GM15510 (cell line): ENCODE measurements around the gene IMPA2.

ENCODE experiments used
- POLR2A ChIP-seq: IDR thresholded peaks from 3 replicates; pipeline ENCODE4 v1.6.1; 2011; ENCODE audit warnings: borderline replicate concordance; ENCODE audit not compliant: insufficient read length; ENCODE audit errors: extremely low read depth

IMPA2 gene

DNA sequence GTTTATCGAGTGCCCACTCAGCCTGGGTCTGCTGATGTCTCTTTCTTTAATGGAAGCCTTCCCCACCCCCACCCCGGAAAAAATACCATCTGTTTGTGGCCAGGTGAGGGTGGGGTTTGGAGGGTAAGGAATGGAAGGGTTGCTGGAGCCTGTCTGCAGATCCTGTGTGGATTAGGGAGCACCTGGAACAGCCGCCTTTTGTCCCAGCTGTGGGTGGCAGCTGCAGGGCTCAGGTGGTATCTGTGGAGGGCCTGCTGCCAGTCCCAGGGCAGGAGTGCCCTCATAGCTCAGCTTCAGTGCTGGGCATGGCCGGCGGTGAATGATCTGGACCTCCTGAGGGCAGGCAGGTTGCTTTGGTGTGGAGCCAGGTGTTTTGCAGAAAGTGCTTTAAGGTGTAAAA is 45.3 kb downstream of the IMPA2 start:
- no peak for TF ChIP-seq POLR2A

DNA sequence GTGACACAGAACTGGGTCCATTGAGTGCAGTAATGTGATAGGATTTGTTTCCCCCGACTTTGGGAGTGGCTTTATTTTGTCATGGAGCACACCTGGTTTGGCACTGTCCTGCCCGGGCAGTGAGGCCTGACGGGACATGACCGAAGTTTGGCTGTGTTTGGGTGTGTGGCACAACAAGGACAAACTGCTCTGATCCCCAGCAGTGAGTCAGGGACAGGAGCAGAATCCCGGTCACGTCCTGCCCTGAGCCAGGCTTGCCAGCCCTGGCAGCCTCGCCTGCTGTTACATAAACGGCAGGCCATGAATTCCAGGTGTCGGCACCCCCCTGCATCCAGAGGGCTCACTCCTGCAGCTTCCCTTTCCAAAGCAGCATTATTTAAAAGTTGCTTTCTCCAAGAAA is 45.7 kb downstream of the IMPA2 start:
- no peak for TF ChIP-seq POLR2A

DNA sequence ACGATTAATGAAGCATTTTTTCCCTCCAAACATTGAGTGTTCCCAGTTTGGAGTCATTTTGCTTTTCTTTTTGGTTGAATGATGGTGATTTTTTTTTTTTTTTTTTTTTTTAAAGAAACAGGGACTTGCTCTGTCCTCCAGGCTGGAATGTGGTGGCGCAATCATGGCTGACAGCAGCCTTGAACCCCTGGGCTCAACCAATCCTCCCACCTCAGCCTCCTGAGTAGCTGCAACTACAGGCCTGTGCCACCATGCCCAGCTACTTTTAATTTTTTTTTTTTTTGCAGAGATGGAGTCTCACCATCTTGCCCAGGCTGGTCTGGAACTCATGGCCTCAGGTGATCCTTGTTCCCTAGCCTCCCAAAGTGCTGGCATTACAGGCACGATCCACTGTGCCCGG is 46.2 kb downstream of the IMPA2 start:
- TF ChIP-seq POLR2A, result no peak

DNA sequence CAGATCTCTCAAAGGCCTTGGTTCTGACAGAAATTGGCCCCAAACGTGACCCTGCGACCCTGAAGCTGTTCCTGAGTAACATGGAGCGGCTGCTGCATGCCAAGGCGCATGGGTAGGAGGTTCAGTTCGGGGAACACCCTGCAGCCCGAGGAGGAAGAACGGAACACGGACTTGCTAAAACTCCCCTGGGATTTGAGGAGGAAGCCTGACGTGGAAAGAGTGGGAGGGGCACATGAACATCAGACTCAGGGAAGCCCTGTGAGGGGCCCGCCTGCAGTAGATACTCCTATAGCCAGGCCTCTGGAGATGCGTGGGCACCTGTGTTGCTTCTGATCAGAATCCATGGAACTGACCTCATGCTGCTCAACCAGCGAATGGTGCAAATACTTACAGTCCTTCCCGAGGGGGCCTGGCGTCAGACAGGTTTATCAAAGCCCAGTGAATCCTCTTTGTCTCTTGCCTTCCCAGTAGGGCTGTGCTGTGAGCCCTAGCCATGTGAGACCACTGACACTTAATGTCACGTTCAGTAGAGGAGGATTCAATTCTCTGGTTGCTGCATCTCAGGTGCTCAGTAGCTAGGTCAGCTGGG is 46.8 kb downstream of the IMPA2 start:
- TF ChIP-seq POLR2A, result no peak

DNA sequence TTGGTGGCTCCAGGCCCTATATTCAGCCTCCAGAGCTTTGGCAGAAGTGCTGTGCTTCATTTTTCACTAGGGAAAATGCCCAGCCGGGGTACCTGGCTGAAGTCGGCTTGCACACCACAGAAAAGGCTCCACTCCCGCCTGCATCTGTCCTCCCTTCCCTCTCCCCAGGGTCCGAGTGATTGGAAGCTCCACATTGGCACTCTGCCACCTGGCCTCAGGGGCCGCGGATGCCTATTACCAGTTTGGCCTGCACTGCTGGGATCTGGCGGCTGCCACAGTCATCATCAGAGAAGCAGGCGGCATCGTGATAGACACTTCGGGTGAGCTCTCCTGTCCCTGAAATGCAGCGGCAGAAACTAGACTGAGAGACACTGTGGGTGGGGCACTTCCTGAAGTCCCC is 47.4 kb downstream of the IMPA2 start:
- TF ChIP-seq POLR2A, result no peak

DNA sequence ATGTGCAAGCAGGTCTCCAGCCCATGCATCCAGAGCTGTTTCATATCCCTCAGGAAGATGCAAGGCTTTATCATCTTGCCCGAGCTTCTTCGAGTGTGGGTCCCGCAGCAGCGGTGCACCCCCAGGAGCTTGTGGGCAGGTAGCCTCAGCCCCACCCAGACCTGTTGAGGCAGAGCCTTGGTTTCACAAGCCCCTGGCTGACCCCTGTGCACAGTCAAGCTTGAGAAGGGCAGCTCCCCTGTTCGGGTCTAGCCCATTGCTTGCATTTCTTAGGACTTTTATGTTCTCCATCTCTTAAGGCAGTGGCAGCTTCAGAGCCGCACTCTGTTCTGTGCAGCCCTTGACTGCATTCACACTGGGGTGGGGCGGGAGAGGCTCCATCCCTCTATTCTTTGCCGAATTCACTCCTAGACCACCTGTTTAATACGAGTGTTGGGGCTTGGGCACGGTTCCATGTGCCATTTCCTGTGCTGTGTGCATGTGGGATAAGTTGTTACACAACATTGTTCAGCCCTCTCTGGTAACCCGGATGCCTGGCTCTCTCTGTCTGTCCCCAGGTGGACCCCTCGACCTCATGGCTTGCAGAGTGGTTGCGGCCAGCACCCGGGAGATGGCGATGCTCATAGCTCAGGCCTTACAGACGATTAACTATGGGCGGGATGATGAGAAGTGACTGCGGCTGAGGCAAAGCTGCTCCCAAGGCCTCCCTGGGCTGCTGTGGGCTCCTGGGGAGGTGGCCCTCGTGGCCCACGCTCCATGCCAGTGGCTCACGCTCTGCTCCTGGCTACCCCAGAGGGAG is 48.7 kb downstream of the IMPA2 start:
- TF ChIP-seq POLR2A, result no peak

DNA sequence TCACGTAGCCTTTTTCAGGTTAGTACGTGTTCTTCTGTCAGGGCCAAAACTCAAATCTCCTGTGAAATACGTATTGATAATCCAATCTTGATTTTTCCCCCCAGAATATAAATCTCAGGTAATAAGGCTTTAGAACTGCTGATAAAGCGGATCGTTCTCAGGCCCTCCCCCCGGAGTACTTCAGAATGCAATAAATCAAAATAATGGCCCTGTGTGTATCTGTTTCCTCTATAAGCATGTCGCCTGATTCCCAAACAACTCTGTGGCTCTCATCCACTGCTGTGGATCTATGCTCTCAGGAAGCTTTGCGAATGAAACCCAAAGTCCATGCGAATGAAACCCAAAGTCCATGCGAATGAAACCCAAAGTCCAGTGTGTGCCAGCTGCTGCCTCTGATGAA is 49.4 kb downstream of the IMPA2 start:
- no peak for TF ChIP-seq POLR2A

DNA sequence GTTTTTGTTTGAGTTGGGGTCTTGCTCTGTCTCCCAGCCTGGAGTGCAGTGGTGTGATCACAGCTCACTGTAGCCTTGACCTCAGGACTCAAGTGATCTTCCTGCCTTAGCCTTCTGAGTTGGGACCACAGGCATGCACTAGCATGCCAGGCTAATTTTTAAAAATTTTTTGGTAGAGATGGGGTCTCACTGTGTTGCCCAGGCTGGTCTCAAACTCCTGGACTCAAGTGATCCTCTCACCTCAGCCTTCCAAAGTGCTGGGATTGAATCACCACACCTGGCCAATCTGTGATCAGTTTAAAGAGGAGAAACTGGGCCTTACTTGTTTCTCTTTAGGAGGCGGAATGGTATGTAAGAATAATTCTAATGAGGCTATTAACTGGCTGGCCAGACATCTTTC is 49.9 kb downstream of the IMPA2 start:
- no peak for TF ChIP-seq POLR2A

DNA sequence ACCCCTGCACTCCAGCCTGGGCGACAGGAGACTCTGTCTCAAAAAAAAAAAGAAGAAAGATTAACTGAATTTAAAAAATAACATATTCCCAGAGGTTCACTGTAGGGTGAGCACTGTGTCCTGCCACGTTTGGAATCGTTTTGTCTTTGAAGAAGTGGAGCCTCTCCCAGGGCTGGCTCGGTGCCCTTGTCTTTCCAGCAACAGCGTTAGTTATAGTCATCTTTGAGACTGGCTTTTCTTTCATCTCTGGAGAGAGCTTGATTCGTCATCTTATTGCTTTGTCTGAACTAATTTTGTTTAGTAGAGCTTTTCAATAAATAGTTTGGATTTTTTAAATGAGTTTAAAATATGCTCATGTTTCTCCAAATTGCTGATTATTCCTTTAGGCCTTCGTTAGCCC is 50.5 kb downstream of the IMPA2 start:
- no peak for TF ChIP-seq POLR2A

DNA sequence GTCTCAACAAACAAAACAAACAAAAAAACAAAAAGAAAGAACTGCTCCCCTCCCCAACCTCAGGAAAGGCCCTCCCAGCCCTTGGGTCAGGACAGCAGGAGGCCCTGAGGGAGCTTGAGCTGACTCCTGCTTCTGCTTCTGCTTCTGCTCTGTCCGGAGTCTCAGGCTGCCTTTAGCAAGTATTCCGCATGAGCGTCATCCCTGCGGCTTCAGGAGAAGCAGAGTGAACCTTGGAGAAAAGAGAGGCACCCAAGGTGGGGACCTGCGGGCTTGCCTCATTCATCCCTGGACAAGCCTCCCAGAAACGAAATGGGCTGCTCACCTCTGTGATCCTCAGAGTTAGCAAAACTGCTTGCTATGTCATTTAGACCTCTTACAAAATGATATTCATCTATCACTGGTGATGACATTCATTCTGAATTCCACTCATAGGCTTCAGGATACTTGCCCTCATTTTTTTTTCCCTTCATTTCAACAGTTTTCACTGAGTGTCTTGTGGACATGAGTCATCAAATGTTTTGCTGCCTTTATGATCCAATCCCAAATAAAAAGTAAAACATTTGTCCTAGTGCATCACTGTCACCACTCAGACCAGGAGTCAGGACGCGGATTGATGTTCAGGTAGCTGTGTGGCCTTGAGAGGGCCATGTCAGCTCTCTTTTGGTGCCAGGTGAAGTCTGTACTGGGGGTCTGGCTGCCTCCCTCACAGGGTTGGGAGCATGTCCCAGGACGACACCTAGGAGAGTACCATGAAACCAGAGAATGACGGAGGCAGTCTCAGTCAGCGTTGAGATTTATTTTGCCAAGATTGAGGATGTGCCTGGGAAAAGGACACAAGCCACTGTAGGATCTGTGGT is 51.7 kb downstream of the IMPA2 start:
- no peak for TF ChIP-seq POLR2A

DNA sequence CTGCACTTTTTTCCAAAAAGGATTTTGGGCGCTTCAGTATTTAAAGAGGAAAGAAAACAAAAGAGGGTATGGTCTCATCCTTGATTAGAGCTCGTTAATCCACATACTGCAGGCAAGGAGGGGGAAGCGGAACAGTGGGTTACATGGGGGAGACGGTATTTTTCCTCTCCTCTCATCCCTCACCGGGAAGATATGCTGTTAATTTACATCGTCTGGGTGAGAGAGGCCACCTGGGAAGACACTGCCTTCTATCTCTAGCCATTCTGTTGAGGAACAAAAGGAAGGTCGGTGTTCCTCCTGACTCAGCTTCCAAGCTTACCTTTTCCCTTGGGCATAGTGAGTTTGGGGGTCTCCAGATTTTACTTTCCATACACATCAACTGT is 52.3 kb downstream of the IMPA2 start:
- no peak for TF ChIP-seq POLR2A

DNA sequence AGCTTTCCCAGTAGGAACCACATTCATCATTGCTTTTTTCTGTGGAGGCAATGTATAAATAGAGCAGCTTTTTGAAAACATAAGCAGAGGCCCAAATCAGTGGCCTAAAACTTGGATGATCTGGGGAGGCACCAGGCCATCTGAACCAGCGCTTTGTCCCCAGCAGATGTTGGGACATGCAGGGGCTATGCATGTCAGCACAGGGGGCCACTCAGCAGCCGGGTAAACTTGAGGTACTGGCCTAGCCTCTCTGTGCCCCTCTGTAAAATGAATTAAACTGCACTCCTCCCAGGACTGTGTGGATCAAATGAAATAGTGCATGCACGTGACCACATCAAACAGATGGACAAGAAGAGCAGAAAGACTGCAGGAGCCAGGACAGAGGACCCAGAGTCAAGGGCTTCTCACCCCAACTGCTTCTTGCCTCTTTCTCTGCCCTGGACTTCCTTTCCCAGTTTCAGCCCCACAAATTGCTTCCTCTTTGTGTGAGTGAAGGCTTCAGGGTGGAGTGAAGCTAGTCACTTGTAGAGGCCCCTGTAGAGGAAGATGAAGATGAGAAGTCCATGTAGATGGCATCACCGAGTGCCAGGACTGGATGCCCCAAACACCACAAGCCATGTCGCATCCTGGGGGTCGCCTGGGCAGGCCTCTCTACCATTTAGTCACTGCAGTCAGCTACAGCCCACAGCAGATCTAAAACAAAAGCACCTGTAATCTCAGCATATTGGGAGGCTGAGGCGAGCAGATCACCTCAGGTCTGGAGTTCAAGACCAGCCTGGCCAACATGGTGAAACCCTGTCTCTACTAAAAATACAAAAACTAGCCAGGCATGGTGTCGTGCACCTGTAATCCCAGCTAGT is 53.2 kb downstream of the IMPA2 start:
- TF ChIP-seq POLR2A, result no peak

DNA sequence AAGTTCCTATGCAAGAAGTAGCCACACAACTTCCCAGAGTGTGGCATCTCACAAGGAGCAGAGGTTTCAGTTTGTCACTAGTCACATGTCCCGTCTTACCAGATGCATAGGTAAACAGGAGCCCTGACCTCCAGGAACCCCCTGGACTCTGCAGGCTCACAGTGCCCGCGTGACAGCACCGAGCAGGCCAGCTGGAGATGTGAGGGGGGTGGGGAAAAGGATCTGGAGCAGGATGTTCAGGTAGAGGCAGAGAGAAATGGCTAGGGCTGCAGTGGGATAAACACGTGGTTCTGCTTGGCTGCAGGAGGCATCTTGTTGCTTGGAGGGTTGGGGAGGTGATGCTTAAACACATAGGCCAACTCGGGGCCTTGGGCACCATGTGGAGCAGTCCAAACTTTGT is 54.2 kb downstream of the IMPA2 start:
- TF ChIP-seq POLR2A, result no peak

DNA sequence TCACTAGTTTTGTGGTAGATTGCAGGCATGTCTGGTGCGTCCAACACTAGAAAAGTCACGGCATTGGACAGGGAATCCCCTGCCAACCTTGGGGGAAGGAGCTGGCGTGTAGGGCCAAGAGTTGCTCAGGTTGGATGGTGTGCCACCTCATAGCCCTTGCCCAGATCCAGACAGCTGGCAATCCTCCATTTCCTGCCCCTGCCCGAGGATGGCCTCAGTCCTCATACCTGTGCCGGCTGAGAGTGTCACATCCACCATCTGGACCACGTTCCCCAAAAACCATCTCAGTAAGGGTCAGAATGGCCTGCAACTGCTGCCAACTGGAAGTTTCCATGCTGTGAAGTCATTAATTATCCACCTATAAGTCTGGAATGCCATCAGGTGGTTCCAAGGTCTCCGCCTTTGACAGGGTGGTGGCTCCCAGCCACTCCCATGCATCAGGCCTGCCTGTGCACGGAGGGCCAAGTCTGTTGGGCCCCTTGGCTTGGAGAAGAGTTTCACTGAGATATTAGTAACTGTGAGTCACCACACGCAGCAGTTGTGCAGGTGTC is 55.0 kb downstream of the IMPA2 start:
- TF ChIP-seq POLR2A, result no peak

DNA sequence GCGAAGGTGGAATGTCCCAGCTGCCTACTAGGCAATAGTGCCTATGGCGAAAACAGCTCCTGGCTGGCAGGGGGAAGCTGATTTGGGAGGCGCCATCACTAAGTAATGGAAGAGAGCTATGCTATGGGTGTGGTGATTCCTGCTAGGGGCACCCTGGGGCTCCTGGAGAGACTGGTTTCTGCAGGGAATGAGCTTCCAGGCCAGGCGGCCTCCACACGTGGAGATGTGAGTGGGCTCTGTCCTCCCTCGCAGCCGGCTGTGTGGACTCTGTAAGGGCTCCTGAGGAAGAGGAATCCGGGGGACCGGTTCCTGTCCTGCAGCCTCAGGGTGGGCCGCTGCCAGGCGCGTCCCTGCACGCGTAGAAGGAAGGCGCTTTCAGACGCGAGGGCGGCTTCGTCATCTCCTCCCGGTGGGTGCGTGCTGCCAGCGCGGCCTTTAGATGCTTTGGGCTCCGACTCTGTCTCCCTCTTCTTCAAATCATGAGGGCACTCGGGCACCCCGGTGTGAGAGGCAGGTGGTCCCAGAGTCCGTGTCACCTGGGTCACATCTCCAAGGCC is 56.9 kb downstream of the IMPA2 start:
- no peak for TF ChIP-seq POLR2A
